AG04450 (cell line): ENCODE data around the gene ZNF280C. TPM values are rescaled to one million over a fixed set of nuclear protein-coding genes. Genes with fewer than 3 reads are reported as not detected.
"Not testable (repeated sequence)": the region's sequence is repeated elsewhere in the genome, so short reads cannot be mapped to it uniquely, and the experiment has no call there.

Source experiments
- CTCF ChIA-PET: fragments of 300-600, 350-600 bp; formaldehyde crosslinking; extraction: SDS; loops from one replicate; lab custom pipeline; 2022; ENCODE audit warnings: antibody characterized with exemption, inconsistent platforms; lab: Charles Lee
- POLR2A ChIA-PET: fragments of 350-600 bp; formaldehyde crosslinking; extraction: SDS; loops from one replicate; lab custom pipeline; 2021; ENCODE audit warnings: antibody characterized with exemption, inconsistent platforms; lab: Yijun Ruan, JAX
- DNase-seq: peaks from one replicate; pipeline ENCODE4 v3.0.0-alpha.2; 2011; ENCODE audit warnings: low read depth, low spot score
- H3K27ac ChIP-seq: one replicate; pipeline ENCODE4 v1.5.1; 2012; ENCODE audit warnings: low read depth, low read length, control low read depth
- H3K27me3 ChIP-seq: one replicate; pipeline ENCODE4 v1.6.0; 2012; ENCODE audit warnings: low read length; ENCODE audit not compliant: control insufficient read depth, insufficient read depth
- H3K4me3 ChIP-seq: 2 replicates; pipeline ENCODE4 v1.5.1; 2011; ENCODE audit warnings: mild to moderate bottlenecking, low read depth, low read length, control low read depth
- H3K9me3 ChIP-seq: 2 replicates; pipeline ENCODE4 v1.5.1; 2012; ENCODE audit warnings: low read length; ENCODE audit not compliant: control insufficient read depth, insufficient read depth
- polyA plus RNA-seq: library from polyadenylated mRNA; depleted of rRNA; stranded (reverse); fragments of >200 nt; gene quantifications from 2 replicates; pipeline ENCODE4 v1.2.3, GENCODE V29; 2011
- TF ChIP-seq, protein P1 (sequence below): IDR thresholded peaks from 2 replicates; pipeline ENCODE4 v1.5.1; 2011; ENCODE audit warnings: low read depth, low read length, control low read depth, inconsistent platforms

The ZNF280C gene
- polyA plus RNA-seq, 1 experiment, result 9.9 TPM

DNA sequence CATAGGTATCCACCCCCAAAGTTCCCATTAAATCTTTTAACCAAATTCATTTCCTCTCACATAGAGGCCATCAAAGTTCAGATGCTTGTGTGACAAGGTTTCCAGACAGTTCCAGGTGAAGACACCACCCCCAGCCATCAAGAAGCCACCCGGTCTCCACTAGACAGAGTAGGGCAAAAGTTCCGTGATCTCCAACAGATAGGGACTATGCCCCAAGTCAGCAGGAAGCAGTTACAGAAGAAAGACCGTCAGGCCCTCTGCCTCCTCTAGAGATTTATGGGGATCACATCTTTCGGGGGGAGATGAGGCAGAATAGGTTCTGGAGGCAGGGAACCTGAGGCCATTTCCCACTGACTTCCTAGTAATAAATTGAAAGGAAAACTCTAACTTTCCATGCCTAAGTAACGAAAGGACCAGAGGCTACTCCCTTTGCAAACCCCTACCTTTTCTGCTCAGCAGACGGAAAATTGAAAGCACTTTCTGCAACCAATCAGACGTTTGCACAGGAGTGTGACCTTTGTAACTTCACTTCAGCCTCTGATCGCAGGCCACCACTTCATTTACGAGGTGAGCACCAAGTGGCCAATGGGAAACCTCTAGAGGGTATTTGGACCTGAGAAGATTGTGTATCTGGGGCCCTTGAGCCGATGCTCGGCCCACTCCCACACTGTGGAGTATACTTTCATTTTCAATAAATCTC lies 18.5 kb upstream of the ZNF280C start:
- CTCF ChIA-PET, result no interaction called here

DNA sequence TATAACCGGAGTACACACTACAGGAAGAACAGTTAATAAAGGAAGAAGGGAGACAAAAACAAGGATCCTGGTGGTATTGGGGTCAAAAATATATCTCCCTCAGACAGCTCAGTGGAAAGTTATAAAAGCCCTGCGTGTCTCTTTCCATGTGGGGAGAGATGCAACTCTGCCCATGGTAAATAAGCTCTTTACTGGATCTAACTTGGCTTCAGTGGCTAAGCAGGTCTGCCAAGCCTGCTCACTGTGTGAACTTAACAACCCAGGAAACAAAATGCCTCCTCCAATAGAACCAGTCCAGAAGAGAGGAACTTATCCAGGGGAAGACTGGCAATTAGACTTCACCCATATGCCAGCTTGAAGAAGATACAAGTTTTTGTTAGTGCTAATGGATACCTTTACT lies 17.0 kb upstream of the ZNF280C start:
- ChIA-PET CTCF (no interaction called here), POLR2A (no interaction called here)
- Histone ChIP-seq H3K4me3 (no peak overlapping the region), H3K9me3 (no peaks in the 10 kb centered on the region), H3K27ac (no peak overlapping the region), H3K27me3 (no peaks in the 10 kb centered on the region)
- TF ChIP-seq, protein P1, sequence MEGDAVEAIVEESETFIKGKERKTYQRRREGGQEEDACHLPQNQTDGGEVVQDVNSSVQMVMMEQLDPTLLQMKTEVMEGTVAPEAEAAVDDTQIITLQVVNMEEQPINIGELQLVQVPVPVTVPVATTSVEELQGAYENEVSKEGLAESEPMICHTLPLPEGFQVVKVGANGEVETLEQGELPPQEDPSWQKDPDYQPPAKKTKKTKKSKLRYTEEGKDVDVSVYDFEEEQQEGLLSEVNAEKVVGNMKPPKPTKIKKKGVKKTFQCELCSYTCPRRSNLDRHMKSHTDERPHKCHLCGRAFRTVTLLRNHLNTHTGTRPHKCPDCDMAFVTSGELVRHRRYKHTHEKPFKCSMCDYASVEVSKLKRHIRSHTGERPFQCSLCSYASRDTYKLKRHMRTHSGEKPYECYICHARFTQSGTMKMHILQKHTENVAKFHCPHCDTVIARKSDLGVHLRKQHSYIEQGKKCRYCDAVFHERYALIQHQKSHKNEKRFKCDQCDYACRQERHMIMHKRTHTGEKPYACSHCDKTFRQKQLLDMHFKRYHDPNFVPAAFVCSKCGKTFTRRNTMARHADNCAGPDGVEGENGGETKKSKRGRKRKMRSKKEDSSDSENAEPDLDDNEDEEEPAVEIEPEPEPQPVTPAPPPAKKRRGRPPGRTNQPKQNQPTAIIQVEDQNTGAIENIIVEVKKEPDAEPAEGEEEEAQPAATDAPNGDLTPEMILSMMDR, result no peak
- no peak for DNase-seq

More for the DNA sequence above, 18.5 kb upstream of the ZNF280C start:
- Histone ChIP-seq H3K4me3 (no peak overlapping the region), H3K27ac (no peak overlapping the region), H3K27me3 (no peaks in the 10 kb centered on the region), H3K9me3 (no peaks in the 10 kb centered on the region)
- TF ChIP-seq, protein P1, result no peak
- DNase-seq, result no peak
- POLR2A ChIA-PET, result no interaction called here

DNA sequence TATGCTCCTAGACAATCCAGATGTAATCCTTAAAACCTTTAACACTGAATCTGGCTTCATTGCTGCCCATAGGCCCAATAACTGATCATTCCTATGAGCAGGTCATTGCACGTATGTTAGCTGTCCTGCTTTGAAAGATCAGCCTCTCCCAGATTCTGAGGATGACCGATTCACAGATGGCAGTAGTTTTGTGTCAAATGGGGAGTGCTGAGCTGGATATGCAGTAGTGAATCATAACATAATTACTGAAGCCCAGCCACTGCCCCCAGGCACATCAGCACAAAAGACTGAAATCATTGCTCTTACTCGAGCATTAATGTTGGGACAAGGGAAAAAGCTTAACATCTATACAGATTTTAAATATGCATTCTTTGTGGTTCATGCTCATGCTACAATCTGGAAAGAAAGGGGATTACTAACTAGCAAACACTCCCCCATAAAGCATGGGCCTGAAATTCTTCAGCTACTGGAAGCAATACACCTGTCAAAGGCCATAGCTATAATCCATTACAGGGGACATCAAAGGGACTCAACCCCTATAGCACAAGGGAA lies 16.4 kb upstream of the ZNF280C start:
- POLR2A ChIA-PET, result no interaction called here
- H3K27me3 ChIP-seq, result no peaks in the 10 kb centered on the region
- CTCF ChIA-PET, result no interaction called here
- no peak for DNase-seq
- no peak overlapping the region for H3K4me3 ChIP-seq
- no peak overlapping the region for H3K27ac ChIP-seq
- TF ChIP-seq, protein P1, result no peak
- H3K9me3 ChIP-seq, result no peaks in the 10 kb centered on the region

DNA sequence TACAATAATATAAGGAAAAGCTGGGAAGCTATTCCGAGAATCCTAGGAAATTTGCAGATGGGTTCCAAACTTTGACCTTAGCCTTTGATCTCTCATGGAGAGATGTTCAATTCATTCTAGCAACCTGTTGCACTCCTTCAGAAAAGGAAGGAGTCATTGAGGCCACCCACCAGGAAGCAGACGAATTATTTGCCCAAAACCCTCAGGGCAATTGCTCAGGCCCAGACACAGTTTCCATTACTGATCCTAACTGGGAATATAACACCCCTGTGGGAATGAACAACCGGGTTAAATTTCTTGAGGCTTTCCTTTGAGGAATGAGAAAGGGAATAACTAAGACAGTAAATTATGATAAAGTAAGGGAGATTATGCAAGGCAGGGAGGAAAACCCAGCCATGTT lies 13.5 kb upstream of the ZNF280C start:
- POLR2A ChIA-PET, result no interaction called here
- TF ChIP-seq, protein P1, result no peak

DNA sequence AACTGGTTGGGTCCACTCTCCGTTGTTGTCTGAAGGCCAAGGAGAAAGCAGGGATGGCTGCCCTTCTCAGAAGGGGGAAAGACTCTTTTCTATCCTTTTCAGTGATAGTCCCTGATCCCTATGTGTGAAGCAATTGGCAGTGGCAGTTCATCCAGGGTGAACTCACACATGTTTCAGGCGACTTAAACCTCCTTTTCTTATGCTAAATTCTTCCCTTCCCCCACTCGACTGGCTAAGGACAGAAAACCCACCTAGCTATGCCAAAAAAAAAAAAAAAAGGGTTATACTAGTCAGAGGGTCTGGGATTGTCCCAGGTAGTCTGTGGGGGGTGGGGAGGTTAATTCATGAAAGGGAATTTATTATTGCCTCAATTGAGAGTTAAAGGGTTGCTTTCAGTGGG lies 12.2 kb upstream of the ZNF280C start:
- Histone ChIP-seq H3K4me3 (no peak overlapping the region), H3K27me3 (no peaks in the 10 kb centered on the region), H3K9me3 (no peaks in the 10 kb centered on the region), H3K27ac (no peak overlapping the region)
- CTCF ChIA-PET, result no interaction called here
- TF ChIP-seq, protein P1, result no peak
- POLR2A ChIA-PET, result no interaction called here
- no peak for DNase-seq

More for the DNA sequence above, 13.5 kb upstream of the ZNF280C start:
- Histone ChIP-seq H3K9me3 (no peaks in the 10 kb centered on the region), H3K27me3 (no peaks in the 10 kb centered on the region), H3K27ac (no peak overlapping the region), H3K4me3 (no peak overlapping the region)
- CTCF ChIA-PET, result no interaction called here
- no peak for DNase-seq

DNA sequence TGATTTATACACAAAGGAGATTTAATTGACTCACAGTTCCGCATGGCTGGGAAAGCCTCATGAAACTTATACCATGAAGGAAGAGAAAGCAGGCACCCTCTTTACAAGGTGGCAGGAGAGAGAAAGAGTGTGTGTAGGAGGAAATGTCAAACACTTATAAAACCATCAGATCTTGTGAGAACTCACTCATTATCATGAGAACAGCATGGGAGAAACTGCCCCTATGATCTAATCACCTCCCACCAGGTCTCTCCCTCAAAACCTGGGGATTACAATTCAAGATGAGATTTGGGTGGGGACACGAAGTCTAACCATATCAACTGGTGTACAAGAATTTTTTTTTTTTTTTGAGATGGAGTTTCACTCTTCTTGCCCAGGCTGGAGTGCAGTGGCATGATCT lies 3.6 kb upstream of the ZNF280C start:
- DNase-seq, H3K4me3 ChIP-seq, POLR2A ChIA-PET, H3K9me3 ChIP-seq, CTCF ChIA-PET, H3K27ac ChIP-seq, H3K27me3 ChIP-seq: not testable (repeated sequence)

DNA sequence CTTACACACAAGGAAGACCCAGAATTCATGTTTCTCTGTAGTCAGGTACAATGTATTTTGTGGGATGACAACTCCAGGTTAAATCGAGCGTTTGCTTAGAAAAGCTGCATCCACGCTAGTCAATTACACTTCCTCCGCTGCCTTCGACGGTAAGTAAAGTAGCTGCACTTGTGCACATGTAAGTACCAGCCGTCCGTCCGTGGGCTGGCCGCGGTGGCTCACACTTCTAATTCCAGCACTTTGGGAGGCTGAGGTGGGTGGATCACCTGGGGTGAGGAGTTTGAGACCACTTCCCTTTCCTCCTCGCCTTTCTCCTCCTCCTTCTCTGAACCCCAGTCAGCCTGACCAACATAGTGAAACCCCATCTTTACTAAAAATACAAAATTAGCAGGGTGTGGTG lies 692 bp upstream of the ZNF280C start:
- H3K27ac ChIP-seq, DNase-seq, H3K27me3 ChIP-seq, H3K4me3 ChIP-seq, POLR2A ChIA-PET, H3K9me3 ChIP-seq, CTCF ChIA-PET: not testable (repeated sequence)
